Fibroblast of lung (primary cell): ENCODE data around the gene CCNL1.

Source experiments
- EZH2 ChIP-seq: IDR thresholded peaks from 2 replicates; pipeline ENCODE4 v1.5.1; 2012; ENCODE audit warnings: low read length, control low read depth, mild to moderate bottlenecking; ENCODE audit errors: missing control alignments
- TF ChIP-seq, protein P1 (sequence below), 2 donors: IDR thresholded peaks in 1 of 2; conservative IDR thresholded peaks in 1 of 2; 1 replicate in 1 of 2; 2 replicates in 1 of 2; pipeline ENCODE4 v1.5.1; 2011 to 2012; ENCODE audit warnings: low read length in 2 of 2, control low read depth in 1 of 2, inconsistent platforms in 1 of 2, low read depth in 1 of 2, mild to moderate bottlenecking in 1 of 2

DNA sequence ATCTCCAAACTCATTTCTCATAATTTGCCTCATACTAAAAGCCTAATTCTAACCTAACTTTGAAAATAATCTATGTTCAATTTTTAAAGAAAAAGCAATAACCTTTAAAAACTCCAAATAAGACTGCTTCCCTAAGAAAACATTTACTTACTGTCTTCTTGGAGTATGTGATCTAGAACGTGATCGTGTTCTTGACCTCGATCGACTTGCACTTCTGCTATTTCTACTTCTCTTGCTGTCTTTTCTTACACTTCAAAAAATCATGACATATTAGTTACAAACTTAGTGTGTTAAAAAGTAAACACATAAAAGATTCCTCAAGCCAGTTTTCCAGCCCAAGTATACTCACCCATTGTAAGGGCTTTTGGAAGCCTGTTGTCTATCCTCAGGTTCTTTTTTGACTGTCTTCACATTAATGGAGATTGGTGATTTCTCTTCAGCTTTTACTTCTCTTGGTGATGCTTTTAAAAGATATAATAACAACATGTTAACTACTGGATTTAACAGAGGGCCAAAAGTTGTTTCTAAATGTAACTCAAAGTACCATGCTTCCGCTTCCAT is 10.7 kb downstream of the CCNL1 start:
- TF ChIP-seq, protein P1, sequence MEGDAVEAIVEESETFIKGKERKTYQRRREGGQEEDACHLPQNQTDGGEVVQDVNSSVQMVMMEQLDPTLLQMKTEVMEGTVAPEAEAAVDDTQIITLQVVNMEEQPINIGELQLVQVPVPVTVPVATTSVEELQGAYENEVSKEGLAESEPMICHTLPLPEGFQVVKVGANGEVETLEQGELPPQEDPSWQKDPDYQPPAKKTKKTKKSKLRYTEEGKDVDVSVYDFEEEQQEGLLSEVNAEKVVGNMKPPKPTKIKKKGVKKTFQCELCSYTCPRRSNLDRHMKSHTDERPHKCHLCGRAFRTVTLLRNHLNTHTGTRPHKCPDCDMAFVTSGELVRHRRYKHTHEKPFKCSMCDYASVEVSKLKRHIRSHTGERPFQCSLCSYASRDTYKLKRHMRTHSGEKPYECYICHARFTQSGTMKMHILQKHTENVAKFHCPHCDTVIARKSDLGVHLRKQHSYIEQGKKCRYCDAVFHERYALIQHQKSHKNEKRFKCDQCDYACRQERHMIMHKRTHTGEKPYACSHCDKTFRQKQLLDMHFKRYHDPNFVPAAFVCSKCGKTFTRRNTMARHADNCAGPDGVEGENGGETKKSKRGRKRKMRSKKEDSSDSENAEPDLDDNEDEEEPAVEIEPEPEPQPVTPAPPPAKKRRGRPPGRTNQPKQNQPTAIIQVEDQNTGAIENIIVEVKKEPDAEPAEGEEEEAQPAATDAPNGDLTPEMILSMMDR (conservative IDR thresholded peaks at IDR 0.05 in 1 of 2, IDR thresholded peaks at IDR 0.05 in 1 of 2; ENCODE audit: low read depth in 1 of 2, low read length in 2 of 2) = no peak
- no peak for TF ChIP-seq EZH2
